Calu3 (cell line): ENCODE data around the gene BABAM1. TPM values are rescaled to one million over a fixed set of nuclear protein-coding genes. Genes with fewer than 3 reads are reported as not detected.
"Not testable (repeated sequence)": the region's sequence is repeated elsewhere in the genome, so short reads cannot be mapped to it uniquely, and the experiment has no call there.

Experiments used
- BruUV-seq: library from RNA; stranded (reverse); fragments of 400-500 nt; replicated peaks from 2 replicates; lab custom pipeline; 2021; lab: Mats Ljungman, UMichigan
- CTCF ChIA-PET: fragments of 300-600 bp; sonication (Branson Sonifier 250); formaldehyde crosslinking; loops from one replicate; lab custom pipeline; 2022; ENCODE audit warnings: antibody characterized with exemption; lab: Charles Lee
- DNase-seq: peaks from one replicate; pipeline ENCODE4 v3.0.0; 2022
- H3K27ac Mint-ChIP-seq: one replicate; pipeline ENCODE4 v1.8.0; 2022; ENCODE audit warnings: mixed read lengths; ENCODE audit not compliant: unreplicated experiment
- H3K27me3 Mint-ChIP-seq: one replicate; pipeline ENCODE4 v1.8.0; 2022; ENCODE audit warnings: mixed read lengths; ENCODE audit not compliant: unreplicated experiment
- H3K36me3 Mint-ChIP-seq: one replicate; pipeline ENCODE4 v1.8.0; 2022; ENCODE audit warnings: mild to moderate bottlenecking, moderate library complexity, mixed read lengths; ENCODE audit not compliant: insufficient read depth, unreplicated experiment
- H3K4me1 Mint-ChIP-seq: one replicate; pipeline ENCODE4 v1.8.0; 2022; ENCODE audit warnings: mild to moderate bottlenecking, low read depth, mixed read lengths; ENCODE audit not compliant: unreplicated experiment
- H3K4me3 Mint-ChIP-seq: one replicate; pipeline ENCODE4 v1.8.0; 2022; ENCODE audit warnings: mild to moderate bottlenecking, low read depth, moderate library complexity, mixed read lengths; ENCODE audit not compliant: unreplicated experiment
- H3K9me3 Mint-ChIP-seq: one replicate; pipeline ENCODE4 v1.8.0; 2022; ENCODE audit warnings: low read depth, mixed read lengths; ENCODE audit not compliant: unreplicated experiment
- CTCF ChIP-seq: fragments of 200-600 bp; IDR thresholded peaks from one replicate; pipeline ENCODE4 v1.8.0; 2022; ENCODE audit warnings: antibody characterized with exemption; ENCODE audit not compliant: unreplicated experiment
- intact Hi-C: fragments of 100-400 bp; cut with micrococcal nuclease; formaldehyde crosslinking; loops from one replicate; pipeline ENCODE4 v1.10.0; 2022; ENCODE audit not compliant: unreplicated experiment
- total RNA-seq: library from RNA; stranded (reverse); gene quantifications from 2 replicates; pipeline ENCODE4 v1.2.3, GENCODE V29; 2022

BABAM1 gene
- total RNA-seq, 1 experiment from 2014 or later: 75.2 TPM

- CTCF ChIA-PET: no interaction called here
- Mint-ChIP-seq H3K4me3 (no peak overlapping the region), H3K4me1 (peaks cover 17% of the 10 kb centered on the region), H3K27me3 (no peaks in the 10 kb centered on the region), H3K27ac (no peak overlapping the region), H3K36me3 (peaks cover 36% of the 10 kb centered on the region), H3K9me3 (no peaks in the 10 kb centered on the region)
- intact Hi-C loops: no loop called here
- TF ChIP-seq CTCF: no peak
- no TSS peak for BruUV-seq
- no peak for DNase-seq
These were observed 1.2 kb upstream of the BABAM1 start for GRCh38 chr19:17266026-17266425.

GRCh38 chr19:17266589-17266974, 661 bp upstream of the BABAM1 start:
- H3K4me3 Mint-ChIP-seq: peak overlapping the region; percentile 79
- CTCF ChIA-PET: interaction anchor here (0.5 to 0.6 kb wide), 2 partner anchors 49 to 445 kb away, joined by 3 to 6 read pairs; no protein-coding TSS in a partner anchor
- intact Hi-C loops: no loop called here
- H3K27ac Mint-ChIP-seq: peak overlapping the region; percentile 100
- no TSS peak for BruUV-seq
- H3K9me3 Mint-ChIP-seq: no peaks in the 10 kb centered on the region
- TF ChIP-seq CTCF: no peak
- peaks cover 36% of the 10 kb centered on the region for H3K36me3 Mint-ChIP-seq
- peaks cover 15% of the 10 kb centered on the region for H3K4me1 Mint-ChIP-seq
- no peaks in the 10 kb centered on the region for H3K27me3 Mint-ChIP-seq
- no peak for DNase-seq

DNA sequence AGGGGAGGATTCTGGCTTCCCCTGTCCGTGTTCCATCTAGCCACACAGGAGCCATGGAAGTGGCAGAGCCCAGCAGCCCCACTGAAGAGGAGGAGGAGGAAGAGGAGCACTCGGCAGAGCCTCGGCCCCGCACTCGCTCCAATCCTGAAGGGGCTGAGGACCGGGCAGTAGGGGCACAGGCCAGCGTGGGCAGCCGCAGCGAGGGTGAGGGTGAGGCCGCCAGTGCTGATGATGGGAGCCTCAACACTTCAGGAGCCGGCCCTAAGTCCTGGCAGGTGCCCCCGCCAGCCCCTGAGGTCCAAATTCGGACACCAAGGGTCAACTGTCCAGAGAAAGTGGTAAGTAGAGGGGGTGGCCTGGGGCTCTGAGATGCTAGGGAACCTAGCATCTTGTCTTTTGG, 1.5 kb downstream of the BABAM1 start:
- no peaks in the 10 kb centered on the region for H3K27me3 Mint-ChIP-seq
- H3K4me3 Mint-ChIP-seq: peak overlapping the region; percentile 79
- H3K36me3 Mint-ChIP-seq: peaks cover 36% of the 10 kb centered on the region
- H3K4me1 Mint-ChIP-seq: peaks cover 15% of the 10 kb centered on the region
- no peaks in the 10 kb centered on the region for H3K9me3 Mint-ChIP-seq
- H3K27ac Mint-ChIP-seq: no peak overlapping the region
- no TSS peak for BruUV-seq
- DNase-seq: no peak
- CTCF ChIA-PET: interaction anchor here (0.7 kb wide), 1 partner anchor 37 kb away, joined by 6 read pairs; no protein-coding TSS in a partner anchor
- intact Hi-C loops: no loop called here
- no peak for TF ChIP-seq CTCF

DNA sequence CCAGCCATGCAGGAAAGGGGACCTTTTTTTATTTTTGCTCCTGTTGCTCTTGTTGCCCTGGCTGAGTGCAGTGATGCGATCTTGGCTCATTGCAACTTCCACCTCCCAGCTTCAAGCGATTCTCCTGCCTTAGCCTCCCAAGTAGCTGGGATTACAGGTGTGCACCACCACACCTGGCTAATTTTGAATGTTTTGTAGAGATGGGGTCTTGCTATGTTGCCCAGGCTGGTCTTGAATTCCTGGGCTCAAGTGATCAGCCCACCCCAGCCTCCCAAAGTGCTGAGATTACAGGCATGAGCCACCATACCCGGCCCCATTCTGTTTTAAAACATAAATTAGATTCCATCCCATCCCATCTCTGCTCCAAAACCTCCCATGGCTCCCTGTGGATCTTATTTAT, 7.6 kb downstream of the BABAM1 start:
- peaks cover 25% of the 10 kb centered on the region for H3K36me3 Mint-ChIP-seq
- H3K4me1 Mint-ChIP-seq, intact Hi-C loops, DNase-seq, CTCF ChIA-PET, H3K27me3 Mint-ChIP-seq, H3K27ac Mint-ChIP-seq, H3K4me3 Mint-ChIP-seq, H3K9me3 Mint-ChIP-seq, BruUV-seq: not testable (repeated sequence)

DNA sequence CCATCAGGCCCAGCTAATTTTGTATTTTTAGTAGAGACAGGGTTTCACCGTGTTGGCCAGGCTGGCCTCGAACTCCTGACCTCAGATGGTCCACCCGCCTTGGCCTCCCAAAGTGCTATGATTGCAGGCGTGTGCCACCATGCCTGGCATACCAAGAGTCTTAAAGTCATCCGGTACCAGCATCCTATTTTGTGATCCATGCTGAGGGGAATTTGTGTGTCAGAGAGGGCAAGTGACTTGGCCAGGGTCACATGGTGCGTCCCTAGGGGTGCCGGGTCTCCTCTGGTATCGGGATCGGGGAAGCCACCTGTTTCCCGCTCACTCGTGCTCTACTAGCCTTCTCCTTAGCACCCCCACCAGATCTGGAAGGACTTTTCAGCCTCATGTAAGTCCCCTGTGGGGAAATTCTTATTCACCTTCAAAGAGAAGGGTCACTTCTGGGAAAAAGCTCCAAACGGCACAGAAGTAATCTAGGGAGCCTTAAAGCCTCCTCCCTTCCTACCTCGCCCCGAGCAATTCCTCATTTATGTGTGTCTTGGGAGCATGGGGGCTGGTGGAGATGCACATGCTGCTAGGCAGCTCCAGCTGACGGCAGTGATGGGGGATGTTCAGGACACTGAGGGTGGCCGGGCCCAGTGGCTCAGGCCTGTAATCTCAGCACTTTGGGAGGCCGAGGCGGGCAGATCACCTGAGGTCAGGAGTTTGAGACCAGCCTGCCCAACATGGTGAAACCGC, 8.4 kb downstream of the BABAM1 start:
- no peak for DNase-seq
- H3K4me1 Mint-ChIP-seq: no peaks in the 10 kb centered on the region
- CTCF ChIA-PET: interaction anchor here (0.6 kb wide), 1 partner anchor 1973 kb away, joined by 8 read pairs; no protein-coding TSS in a partner anchor
- no peak overlapping the region for H3K27ac Mint-ChIP-seq
- H3K4me3 Mint-ChIP-seq: no peak overlapping the region
- TF ChIP-seq CTCF: no peak
- no TSS peak for BruUV-seq
- H3K9me3 Mint-ChIP-seq: no peaks in the 10 kb centered on the region
- H3K27me3 Mint-ChIP-seq: no peaks in the 10 kb centered on the region
- intact Hi-C loops: no loop called here
- H3K36me3 Mint-ChIP-seq: peaks cover 17% of the 10 kb centered on the region
